Aorta (tissue), 5 donors: ENCODE data around the gene LUC7L2. TPM values are rescaled to one million over a fixed set of nuclear protein-coding genes. Genes with fewer than 3 reads are reported as not detected.
"Not testable (repeated sequence)": the region's sequence is repeated elsewhere in the genome, so short reads cannot be mapped to it uniquely, and the experiment has no call there.

Source experiments
- ATAC-seq: fragments of 200-7000 bp; cut with Tn5 transposase; one replicate; pipeline ENCODE4 v1.9.1; 2022; ENCODE audit warnings: moderate library complexity; ENCODE audit not compliant: low FRiP score
- DNase-seq, 2 donors: peaks; one replicate each; pipeline ENCODE4 v3.0.0-alpha.2; 2020
- H3K27ac ChIP-seq, 2 donors: one replicate each; pipeline ENCODE4 v1.5.1; 2013; ENCODE audit warnings: low read length in 2 of 2, mild to moderate bottlenecking in 2 of 2, moderate library complexity in 2 of 2, control low read depth in 1 of 2, inconsistent platforms in 1 of 2, low read depth in 1 of 2
- H3K27me3 ChIP-seq, 2 donors: one replicate each; pipeline ENCODE4 v1.6.1; 2013; ENCODE audit warnings: control low read depth in 1 of 2, low read length in 1 of 2, mild to moderate bottlenecking in 1 of 2, moderate library complexity in 1 of 2; ENCODE audit not compliant: insufficient read depth in 2 of 2, control insufficient read depth in 1 of 2
- H3K36me3 ChIP-seq, 2 donors: one replicate each; pipeline ENCODE4 v1.6.1; 2013; ENCODE audit warnings: control low read depth in 1 of 2, low read length in 1 of 2, mild to moderate bottlenecking in 1 of 2; ENCODE audit not compliant: insufficient read depth in 2 of 2, control insufficient read depth in 1 of 2
- H3K4me1 ChIP-seq, 2 donors: one replicate each; pipeline ENCODE4 v1.6.1; 2013; ENCODE audit warnings: low read length in 2 of 2, control low read depth in 1 of 2, mild to moderate bottlenecking in 1 of 2, moderate library complexity in 1 of 2; ENCODE audit not compliant: insufficient read depth in 2 of 2, control insufficient read depth in 1 of 2
- H3K4me3 ChIP-seq, 2 donors: one replicate each; pipeline ENCODE4 v1.5.1; 2013; ENCODE audit warnings: low read length in 2 of 2, control low read depth in 1 of 2, mild to moderate bottlenecking in 1 of 2
- H3K9me3 ChIP-seq: one replicate; pipeline ENCODE4 v1.6.1; 2013; ENCODE audit warnings: mild to moderate bottlenecking, low read length; ENCODE audit not compliant: control insufficient read depth
- WGBS, 2 donors: extraction: QIAGEN DNeasy Blood & Tissue Kit; methylation state at CpG; one replicate each; pipeline ENCODE4 v1.1.7; 2013; 5-methylcytosine and 5-hydroxymethylcytosine counted together
- intact Hi-C, 2 donors: fragments of 100-400 bp; cut with DNase I; formaldehyde crosslinking; loops; one replicate each; pipeline versions ENCODE4 v1.14.2 to v1.15.0; 2022
- polyA plus RNA-seq, 2 donors: library from polyadenylated mRNA; stranded (reverse); fragments of 200-250 nt; gene quantifications; one replicate each; pipeline ENCODE4 v1.2.3, GENCODE V29; 2013
- total RNA-seq, 2 donors: library from RNA; stranded (reverse); fragmentation: NEBNext Ultra II Directional; extraction: Animal tissue kit (Norgen Biotek cat#: 25700); gene quantifications; one replicate each; pipeline ENCODE4 v1.2.1, GENCODE V29; 2021
- donor health status: healthy with polysubstance abuse.
- donor health status: Bipolar disorder and iron deficiency.
- donor health status: DM: no; HTN: no; CAD: no.
- donor health status: DM: no; HTN: no; CAD: no.
- donor health status: DM: yes; HTN: yes; CAD: no.

Gene LUC7L2
- total and polyA plus RNA-seq, 4 donors = 37.4 to 121 (median 91.3) TPM

- Histone ChIP-seq H3K4me1 (no peaks in the 10 kb centered on the region), H3K9me3 (no peaks in the 10 kb centered on the region), H3K27me3 (no peaks in the 10 kb centered on the region), H3K4me3 (no peak overlapping the region), H3K27ac (no peak overlapping the region), H3K36me3 (peaks cover 0 to 5% of the 10 kb centered on the region in 2 donors)
- no peak for ATAC-seq
- DNase-seq = no peak
- intact Hi-C loops = no loop called here
- WGBS, 2 donors = 52 to 57% methylated on average over 3 of the region's 3 CpGs
Observed at GRCh38 chr7:139396323-139396951, 36.7 kb downstream of the LUC7L2 start.

- intact Hi-C loops = no loop called here
- Histone ChIP-seq H3K4me3 (no peak overlapping the region), H3K9me3 (no peaks in the 10 kb centered on the region), H3K27me3 (no peaks in the 10 kb centered on the region), H3K27ac (no peak overlapping the region), H3K4me1 (no peaks in the 10 kb centered on the region), H3K36me3 (peaks cover 0 to 5% of the 10 kb centered on the region in 2 donors)
- ATAC-seq (no peak), DNase-seq (no peak)
Observed at GRCh38 chr7:139397192-139397591, 37.5 kb downstream of the LUC7L2 start.

- peaks cover 1% of the 10 kb centered on the region for H3K9me3 ChIP-seq
- intact Hi-C loops = no loop called here
- no peak overlapping the region for H3K4me3 ChIP-seq
- no peaks in the 10 kb centered on the region for H3K27me3 ChIP-seq
- ATAC-seq = no peak
- H3K27ac ChIP-seq = no peak overlapping the region
- DNase-seq = no peak
- WGBS, 2 donors = 94 to 95% methylated on average over 2 of the region's 2 CpGs
- H3K4me1 ChIP-seq = no peaks in the 10 kb centered on the region
- H3K36me3 ChIP-seq = peaks cover 5 to 9% of the 10 kb centered on the region in 2 donors
Observed at GRCh38 chr7:139403601-139404000, 43.9 kb downstream of the LUC7L2 start.

GRCh38 chr7:139407555-139407954 lies 47.9 kb downstream of the LUC7L2 start:
- DNase-seq (no peak), ATAC-seq (no peak)
- Histone ChIP-seq H3K27ac (no peak overlapping the region), H3K4me1 (no peaks in the 10 kb centered on the region), H3K4me3 (no peak overlapping the region), H3K27me3 (no peaks in the 10 kb centered on the region), H3K36me3 (peaks cover 3 to 9% of the 10 kb centered on the region in 2 donors), H3K9me3 (peaks cover 1% of the 10 kb centered on the region)
- WGBS, 2 donors = 93 to 94% methylated on average over 1 of the region's 1 CpG
- intact Hi-C loops = no loop called here

- H3K4me1 ChIP-seq, H3K4me3 ChIP-seq, H3K27ac ChIP-seq, ATAC-seq, H3K9me3 ChIP-seq, H3K27me3 ChIP-seq, DNase-seq, intact Hi-C loops, H3K36me3 ChIP-seq: not testable (repeated sequence)
- 81 to 88% methylated on average over 6 of the region's 6 CpGs for WGBS, 2 donors
Observed at GRCh38 chr7:139414743-139415402, 55.2 kb downstream of the LUC7L2 start.

GRCh38 chr7:139416405-139416804 lies 56.7 kb downstream of the LUC7L2 start:
- WGBS, 2 donors = 94 to 97% methylated on average over 3 of the region's 3 CpGs
- H3K27me3 ChIP-seq = no peaks in the 10 kb centered on the region
- peaks cover 2 to 4% of the 10 kb centered on the region in 2 donors for H3K36me3 ChIP-seq
- no peak overlapping the region for H3K27ac ChIP-seq
- no peak overlapping the region for H3K4me3 ChIP-seq
- ATAC-seq (no peak), DNase-seq (no peak)
- H3K9me3 ChIP-seq = no peaks in the 10 kb centered on the region
- intact Hi-C loops = no loop called here
- no peaks in the 10 kb centered on the region for H3K4me1 ChIP-seq

- Histone ChIP-seq H3K4me1 (no peaks in the 10 kb centered on the region), H3K27ac (no peak overlapping the region), H3K9me3 (no peaks in the 10 kb centered on the region), H3K36me3 (peaks cover 6 to 7% of the 10 kb centered on the region in 2 donors), H3K4me3 (no peak overlapping the region), H3K27me3 (no peaks in the 10 kb centered on the region)
- intact Hi-C loops = no loop called here
- ATAC-seq (no peak), DNase-seq (no peak)
- WGBS, 2 donors = 95 to 96% methylated on average over 15 of the region's 15 CpGs
Observed at GRCh38 chr7:139417478-139417877, 57.8 kb downstream of the LUC7L2 start.

- DNase-seq = no peak
- peaks cover 7 to 9% of the 10 kb centered on the region in 2 donors for H3K36me3 ChIP-seq
- no peak overlapping the region for H3K27ac ChIP-seq
Observed at GRCh38 chr7:139421123-139421522, 61.4 kb downstream of the LUC7L2 start.

GRCh38 chr7:139422126-139422525 lies 62.4 kb downstream of the LUC7L2 start:
- Histone ChIP-seq H3K27ac (peak overlapping the region in 1 of 2 donors; percentile 51), H3K4me1 (no peaks in the 10 kb centered on the region), H3K27me3 (no peaks in the 10 kb centered on the region), H3K9me3 (no peaks in the 10 kb centered on the region), H3K36me3 (peaks cover 7 to 9% of the 10 kb centered on the region in 2 donors), H3K4me3 (no peak overlapping the region)
- DNase-seq = no peak
- WGBS, 2 donors = 79 to 83% methylated on average over 7 of the region's 7 CpGs
- intact Hi-C loops = no loop called here
- no peak for ATAC-seq

More at GRCh38 chr7:139421123-139421522, 61.4 kb downstream of the LUC7L2 start:
- no peaks in the 10 kb centered on the region for H3K9me3 ChIP-seq
- H3K4me1 ChIP-seq = no peaks in the 10 kb centered on the region
- WGBS, 2 donors = 0 to 33% methylated on average over 1 of the region's 1 CpG
- ATAC-seq = no peak
- intact Hi-C loops = no loop called here
- no peaks in the 10 kb centered on the region for H3K27me3 ChIP-seq
- H3K4me3 ChIP-seq = no peak overlapping the region
